AG08395 (cell line): ENCODE results near the gene PRLHR.

Source experiments
- DNase-seq: peaks from one replicate; pipeline ENCODE4 v3.0.0; 2012; ENCODE audit warnings: mixed read lengths, low spot score

PRLHR gene

DNA sequence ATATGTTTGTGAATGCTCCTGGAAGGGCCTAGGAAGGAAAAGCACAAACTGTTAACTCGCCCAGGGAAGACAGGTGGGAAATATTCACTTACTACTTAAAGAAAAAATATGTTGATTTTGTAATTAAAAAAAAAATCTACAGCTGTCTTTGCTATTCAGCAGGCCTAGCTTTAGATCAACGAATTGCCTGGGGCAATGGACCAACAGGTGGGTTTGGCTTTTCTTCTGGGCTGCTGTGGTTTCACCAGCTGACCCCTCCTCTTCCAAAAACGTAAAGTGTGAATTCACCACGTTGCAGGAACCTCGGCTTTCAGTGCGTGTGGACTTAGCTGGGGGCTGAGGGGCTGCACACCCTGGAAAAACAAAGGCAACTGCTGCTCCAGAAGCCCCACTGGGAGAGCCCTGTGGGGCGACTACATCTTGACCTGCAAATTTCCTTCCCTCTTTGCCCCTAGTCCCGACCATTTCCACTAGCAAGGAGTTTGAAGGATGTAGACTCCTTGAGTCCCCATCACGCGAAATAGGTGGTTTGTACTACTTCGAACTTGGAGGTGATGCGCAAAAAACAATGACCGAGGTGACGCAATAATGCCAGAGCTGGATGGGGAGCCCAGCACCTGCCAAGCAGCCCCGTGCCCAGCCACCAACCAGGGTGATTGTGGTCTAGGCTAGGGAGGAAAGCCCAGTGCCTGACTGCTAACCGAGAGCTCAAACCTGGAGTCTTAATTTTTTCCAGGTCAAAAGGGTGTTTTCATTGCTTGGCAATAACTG, 7.4 kb downstream of the PRLHR start:
- no peak for DNase-seq

DNA sequence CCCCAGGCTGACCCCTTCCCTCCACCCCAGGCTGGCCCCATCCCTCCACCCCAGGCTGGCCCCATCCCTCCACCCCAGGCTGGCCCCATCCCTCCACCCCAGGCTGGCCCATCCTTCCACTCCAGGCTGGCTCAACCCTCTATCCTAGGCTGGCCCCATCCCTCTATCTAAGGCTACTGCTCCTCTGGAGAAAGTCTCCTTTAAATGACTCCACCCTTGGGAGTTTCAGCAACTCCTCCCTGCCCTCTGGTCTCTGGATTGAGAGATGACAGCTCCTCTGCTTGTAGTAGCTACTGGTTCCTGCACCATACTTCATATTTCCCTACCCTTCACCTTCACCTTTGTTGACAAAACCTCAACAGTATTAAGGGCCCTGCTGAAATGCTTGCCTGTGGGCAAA, 8.5 kb downstream of the PRLHR start:
- DNase-seq = no peak

DNA sequence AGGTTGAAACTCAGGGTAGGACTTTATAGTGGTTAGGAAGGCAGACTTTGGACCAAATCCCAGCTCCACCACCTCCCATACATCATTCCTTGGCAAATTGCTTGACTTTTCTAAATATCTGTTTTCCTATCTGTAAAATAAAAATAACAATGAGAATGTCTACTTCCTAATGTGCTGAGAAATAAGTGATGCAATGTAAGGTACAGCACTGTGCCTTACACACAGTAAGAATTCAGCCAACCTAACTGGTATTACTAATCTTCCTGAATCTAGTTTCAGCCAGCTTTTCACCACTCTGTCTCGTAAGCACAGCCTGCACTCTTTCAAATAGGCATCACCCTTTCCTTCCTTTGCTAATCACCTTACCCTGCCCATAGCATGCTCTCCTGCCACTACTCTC, 9.7 kb downstream of the PRLHR start:
- DNase-seq = no peak

DNA sequence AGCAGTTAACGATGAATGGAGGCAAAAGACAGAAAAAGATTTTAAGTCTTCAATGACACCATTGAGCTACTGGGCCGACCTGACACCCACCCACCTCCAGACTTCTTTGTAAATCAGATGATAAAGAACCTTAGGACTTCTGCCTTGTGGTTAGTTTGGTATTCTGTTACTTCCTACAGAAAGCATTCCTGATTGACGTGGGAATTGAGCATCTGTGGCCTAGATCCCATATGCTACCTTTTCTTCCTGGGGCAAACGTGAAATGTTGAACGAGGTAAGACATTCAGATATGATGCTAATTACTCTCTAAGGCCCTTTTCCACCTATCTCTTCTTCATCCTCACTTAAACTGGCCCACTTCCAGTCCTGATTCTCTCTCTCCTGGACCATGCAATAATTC, 10.2 kb downstream of the PRLHR start:
- no peak for DNase-seq

DNA sequence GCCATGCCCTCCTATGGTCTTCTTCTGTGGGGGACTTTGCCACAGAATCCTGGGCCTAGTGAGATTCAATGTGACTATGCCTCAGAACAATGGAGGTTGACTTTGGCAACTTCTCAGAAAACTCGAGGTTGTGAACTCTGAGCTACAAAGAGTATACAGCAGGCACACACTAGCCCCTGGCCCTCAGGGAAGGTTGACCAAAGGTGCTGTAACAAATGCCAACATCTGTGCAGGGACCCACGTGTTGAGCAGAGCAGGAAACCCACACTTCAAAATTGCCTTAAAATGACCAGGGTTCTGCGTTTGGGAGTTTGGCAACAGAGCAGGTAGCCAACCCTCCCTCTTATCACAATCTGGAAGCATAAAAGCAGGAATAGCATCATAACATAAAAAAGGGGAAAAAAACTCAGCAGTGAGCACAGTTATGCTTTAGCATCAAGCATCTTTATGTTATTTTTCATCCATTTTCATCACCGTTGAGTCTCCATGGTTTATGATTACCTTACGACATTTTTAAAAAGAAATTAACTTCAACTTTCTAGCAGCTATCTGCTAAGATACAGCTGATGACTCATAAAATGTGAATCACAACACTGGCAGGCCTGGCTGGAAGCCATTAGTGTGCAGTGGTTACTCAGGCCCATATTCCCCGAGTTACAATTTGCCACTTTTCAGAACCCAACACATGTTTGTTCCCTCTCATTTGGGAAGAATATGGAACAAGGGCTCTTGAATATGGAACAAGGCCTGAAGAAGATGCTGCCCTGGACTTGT, 11.1 kb downstream of the PRLHR start:
- DNase-seq = peak; percentile 84

DNA sequence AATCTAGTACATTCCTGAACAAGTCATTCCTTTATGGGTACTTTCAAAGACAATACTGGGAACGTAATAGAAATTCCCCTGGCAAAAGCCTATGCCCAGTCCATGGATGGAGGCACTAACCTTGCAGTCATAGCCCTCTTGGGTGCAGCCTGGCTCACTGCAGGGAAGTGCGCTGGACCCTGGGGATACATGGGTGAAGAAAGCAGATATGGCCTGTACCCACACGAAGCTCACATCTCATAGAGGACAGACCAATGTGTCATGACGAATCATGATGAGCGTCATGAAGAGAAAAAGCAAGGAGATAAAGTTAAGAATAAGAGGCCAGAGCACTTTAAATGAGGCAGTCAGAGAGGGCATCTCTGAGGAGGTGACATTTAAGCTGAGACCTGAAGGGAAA, 11.8 kb downstream of the PRLHR start:
- no peak for DNase-seq

DNA sequence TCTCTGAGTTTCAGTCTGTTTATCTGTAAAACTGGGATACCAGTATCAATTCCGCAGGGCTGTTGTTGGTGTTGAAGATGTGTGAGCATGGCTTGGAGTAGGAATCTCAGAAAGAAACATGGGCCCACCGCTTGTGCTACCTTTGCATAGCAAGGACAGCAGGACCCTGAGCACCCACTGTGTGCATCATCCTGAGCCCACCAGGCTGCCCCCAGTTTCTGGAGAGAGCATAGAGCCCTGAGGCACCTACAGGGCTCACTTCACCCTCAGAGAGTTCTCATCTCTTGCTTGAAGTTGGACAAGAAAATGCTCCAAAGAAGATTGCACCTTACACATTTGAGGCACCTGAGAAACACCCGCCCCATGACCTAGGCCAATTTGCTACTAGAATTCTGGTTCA, 12.9 kb downstream of the PRLHR start:
- no peak for DNase-seq

DNA sequence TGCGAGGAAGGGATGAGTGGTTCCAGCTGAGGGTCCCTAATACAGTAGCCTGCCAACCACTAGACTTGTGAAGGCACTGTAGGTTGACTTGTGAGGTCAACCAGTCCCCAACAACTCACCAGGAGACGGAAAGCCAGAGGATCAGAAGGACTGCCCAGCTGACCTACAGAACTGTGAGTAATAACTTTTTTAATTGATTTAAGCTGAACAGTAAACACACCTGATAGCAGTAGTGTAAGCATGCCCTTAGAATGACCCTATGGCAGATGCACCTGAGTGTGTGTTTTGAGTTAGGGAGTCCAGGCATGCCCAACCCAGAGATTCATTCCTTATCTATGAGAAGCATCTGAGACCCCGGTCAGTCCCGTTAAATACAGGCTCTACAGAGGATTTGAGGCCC, 14.1 kb downstream of the PRLHR start:
- DNase-seq = no peak

DNA sequence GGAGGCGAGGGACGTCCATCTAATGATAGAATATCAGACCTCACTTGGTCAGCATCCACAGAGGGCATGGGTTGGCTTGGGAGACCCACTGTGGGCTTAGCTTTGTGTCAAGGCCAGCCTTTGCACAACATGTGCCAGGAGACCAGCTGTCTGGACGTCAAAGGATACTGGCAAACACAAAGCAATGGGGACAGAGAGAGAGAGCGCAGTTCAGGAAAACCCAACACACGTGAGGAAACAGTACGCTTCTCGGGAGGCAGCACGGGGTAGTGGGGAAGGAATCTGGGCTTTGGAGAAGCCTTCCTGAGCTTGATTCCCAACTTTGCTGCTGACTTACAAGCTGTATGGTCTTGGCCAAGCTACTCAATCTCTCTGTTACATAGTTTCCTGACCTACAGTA, 14.7 kb downstream of the PRLHR start:
- DNase-seq = no peak

DNA sequence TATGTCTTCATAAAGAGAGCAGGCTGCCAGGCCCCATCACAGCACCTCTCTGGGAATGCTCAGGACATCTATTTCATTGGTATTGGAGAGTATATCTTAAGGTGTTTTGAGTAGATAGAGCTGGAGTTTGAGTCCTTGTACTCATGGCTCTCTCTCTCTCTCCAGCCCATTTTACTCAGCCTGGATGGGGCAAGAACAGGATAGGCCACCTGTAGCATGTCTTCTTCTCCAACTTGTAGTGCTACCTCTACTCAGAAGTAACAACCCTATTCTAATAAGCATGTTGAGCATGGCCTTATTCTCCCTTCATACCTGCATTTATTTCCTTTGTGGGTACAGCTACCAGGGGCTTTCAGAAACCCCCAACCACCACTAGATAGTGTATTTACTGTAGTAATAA, 21.9 kb downstream of the PRLHR start:
- no peak for DNase-seq

DNA sequence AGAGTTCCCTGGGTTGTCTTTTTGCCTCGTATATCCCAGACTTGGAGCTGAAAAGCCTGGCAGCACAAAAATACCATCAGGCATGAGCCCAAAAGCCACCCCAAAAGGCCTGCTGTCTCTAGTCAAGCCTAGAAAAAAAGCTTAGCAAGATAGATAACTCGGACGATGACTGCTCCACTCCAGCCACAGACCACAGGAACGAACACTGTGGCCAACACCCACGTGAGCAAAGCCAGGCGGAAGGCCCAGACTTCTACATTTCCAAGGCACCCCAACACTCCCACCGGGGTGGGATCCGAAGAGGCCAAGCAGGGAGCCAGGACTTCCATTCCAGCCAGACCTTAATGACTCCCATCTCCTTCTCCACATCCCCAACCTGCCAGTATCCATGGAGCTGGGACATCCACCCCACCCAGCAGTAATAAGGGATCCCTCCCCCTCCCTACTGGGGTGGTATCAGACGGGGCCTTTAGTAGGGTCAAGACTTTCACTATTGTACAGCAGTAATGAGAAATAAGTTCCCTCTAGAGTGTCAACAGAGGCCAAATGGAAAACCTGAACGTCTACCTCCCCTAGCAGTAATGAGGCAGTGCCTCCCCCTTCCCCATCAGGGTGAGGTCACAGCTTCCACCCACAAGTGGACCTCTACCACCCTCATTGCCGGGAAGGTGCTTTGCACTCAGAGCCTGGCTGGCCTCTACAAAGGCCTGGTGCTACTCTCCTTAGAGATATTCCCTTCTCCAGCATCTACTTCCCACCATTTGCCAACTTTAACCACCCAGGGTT, 23.0 kb downstream of the PRLHR start:
- DNase-seq = no peak

DNA sequence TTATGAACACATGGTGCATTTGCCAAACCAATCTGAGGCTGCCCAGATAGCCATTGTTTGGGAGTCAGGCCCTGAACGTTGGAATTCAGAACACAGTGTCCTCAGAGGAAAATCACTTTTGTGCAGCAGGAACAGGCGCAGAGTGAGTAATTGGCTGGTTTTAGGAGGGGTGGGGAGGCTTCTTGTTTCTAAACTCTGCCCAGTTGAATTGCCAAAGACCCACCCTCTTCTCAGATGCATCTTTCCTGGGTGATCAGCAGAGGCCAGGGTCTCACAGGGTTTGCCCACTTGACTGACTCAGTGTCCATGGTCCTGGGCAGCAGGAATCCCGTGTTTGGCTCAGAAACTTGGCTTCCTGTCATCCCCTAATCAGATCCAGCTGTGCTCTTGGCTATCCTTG, 24.3 kb downstream of the PRLHR start:
- peak; percentile 40 for DNase-seq

DNA sequence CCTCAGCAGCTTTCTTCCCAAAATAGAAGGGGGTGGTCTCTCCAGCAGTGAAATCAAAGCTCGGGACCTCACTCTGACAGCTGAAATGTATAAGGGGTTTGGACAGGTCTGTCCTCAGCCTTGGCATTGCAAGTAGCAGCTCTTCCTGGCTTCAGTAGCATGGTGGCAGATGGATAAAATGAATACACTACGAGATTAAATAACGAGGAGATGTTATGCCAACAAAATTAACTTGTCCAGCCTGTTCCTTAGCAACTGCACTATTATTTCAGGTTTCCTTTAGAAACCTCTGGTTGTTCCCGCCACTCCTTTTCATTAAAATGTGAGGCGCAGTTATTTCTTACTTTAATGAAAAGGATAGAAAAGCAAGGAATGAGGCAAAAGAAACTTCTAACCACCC, 24.9 kb downstream of the PRLHR start:
- DNase-seq = no peak

DNA sequence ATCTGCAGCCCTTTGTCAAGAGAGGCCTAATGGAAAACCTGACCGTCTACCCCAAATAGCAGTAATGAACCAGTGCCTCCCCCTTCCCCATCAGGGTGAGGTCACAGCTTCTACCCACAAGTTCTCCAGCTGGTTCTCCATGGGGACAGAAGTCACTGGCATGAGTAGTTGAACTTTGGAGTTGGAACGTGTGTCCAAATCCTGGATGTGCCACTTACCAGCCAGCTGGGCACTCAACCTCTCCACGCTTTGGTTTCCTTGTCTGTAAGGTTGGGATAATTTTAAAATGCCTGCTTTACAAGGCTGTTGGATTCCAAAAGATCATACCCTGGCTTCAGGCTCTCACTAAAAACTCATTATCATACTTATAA, 25.6 kb downstream of the PRLHR start:
- DNase-seq = no peak

DNA sequence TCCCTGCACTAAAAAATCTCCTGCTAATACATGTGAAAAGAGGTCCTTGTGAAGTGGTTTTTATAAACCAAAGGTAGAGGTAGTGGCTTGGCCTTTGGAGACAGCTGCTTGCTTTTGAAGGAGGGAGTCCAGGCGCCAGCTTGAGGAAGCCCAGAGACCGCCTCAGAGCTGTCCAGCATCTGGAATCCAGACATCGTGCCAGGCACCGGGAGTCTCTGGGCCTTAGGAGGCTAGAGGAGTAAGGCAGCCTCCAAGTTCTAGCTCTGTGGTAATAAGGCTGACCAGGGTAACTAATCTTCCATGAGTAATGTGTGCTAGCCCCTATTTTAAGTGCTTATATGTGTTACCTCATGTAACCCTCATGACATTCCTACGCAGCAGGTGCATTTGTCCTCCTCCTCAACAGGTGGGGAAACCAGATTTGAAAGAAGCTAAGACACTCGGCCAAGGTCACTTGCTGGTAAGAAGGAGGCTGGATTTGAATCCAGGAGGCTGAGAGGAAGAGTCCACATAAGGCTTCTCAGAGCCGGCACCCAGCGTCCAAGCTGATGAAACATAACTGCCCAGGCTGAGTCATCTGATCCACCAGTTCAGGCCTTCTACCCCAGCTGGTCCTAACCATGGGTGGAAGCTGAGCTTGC, 26.1 kb downstream of the PRLHR start:
- DNase-seq = peak; percentile 46

DNA sequence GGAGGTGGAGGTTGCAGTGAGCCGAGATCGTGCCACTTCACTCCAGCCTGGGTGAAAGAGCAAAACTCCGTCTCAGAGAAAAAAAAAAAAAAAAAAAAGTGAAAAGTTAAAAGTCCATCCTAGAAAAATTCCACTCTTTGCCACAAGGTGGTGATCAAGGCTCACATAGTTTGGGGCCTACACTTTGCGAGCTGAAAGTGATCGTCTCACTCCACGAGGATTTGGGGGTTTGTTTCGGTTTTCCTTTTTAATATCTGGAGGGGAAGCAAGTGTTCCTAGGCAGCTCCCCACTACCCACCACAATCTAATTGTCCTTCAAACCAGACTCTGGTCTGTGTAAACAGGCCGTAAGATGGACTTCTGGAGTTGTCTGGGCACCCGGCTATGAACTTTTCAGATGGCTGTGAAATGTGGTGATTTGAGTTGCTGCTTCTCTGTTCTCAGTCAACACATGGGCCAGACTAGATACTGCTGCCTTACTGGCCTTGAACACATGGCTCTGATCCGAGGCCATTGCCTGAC, 27.1 kb downstream of the PRLHR start:
- DNase-seq = peak; percentile 75

DNA sequence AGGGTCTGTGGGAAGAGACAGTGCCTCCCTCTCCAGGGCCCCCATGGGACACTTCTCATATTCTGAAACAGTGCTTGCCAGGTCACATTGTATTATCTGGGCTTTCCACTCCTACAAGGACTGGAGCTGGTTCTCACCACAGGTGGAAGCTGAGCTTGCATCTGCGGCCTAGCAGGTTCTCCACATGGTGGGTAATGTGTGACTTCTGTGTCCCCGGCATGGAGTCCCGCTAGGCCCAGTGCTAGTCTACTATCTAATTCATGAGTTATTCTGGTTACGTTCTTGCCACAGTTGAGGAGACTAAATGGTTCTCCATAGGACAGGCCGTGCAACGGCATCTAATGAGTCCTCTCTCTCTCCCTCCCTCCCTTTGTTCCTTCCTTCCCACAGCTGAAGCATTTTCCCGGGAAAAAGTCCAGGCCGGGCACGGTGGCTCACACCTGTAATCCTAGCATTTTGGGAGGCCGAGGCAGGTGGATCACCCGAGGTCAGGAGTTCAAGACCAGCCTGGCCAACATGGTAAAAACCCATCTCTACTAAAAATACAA, 27.7 kb downstream of the PRLHR start:
- no peak for DNase-seq

DNA sequence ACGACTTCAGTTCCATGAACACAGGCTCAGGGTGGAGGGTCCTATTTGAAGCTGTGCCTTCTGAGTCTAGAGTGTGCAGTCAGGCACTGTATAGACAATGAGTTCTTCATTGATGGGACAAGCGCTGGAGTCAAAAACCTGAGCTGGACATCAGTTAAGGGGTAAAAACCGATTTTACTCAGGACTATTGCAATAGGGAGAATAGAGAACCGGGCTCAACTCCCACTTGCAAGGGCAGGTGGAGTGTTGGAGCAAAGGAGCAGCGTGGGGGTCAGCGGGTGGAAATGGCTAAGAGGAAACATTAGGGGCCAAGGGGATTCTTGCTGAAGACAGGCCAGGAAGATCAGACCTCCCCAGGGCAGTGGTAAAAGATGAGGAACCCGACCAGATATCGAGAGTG, 28.5 kb downstream of the PRLHR start:
- DNase-seq = no peak

DNA sequence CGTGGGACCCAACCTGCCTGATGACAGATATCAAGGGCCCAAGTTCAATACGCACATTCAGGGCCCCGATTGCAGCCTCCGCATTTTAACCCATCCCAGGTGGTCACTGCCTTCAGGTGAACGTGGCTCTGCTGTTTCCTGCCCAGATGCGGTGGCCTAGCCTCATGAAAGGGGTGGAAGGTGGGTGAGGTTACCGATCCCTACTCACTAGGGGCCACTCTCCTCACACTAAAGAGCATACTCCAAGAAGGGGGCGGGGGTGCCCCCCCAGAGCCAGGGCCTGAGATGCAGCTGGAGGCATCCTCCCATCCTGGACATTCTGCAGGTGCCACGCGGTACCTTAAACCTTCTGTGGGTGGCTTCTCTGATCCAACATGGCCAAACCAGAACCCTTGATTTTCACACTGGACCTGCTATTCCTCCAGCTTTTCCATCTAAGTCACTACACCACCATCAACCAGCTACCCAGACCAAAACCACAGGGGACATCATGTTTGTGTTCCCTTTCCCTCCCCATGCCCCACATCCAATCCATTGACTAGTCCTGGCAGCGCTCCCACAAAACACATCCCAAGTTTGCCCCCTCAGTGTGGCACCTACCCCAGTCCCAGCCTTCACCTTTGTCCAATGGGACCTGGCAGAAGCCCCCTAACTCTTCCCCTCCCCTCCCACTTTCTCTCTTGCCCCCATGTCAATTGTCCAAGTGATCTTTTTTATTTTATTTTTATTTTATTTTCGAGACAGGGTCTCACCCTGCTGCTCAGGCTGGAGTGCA, 30.0 kb downstream of the PRLHR start:
- DNase-seq = no peak

DNA sequence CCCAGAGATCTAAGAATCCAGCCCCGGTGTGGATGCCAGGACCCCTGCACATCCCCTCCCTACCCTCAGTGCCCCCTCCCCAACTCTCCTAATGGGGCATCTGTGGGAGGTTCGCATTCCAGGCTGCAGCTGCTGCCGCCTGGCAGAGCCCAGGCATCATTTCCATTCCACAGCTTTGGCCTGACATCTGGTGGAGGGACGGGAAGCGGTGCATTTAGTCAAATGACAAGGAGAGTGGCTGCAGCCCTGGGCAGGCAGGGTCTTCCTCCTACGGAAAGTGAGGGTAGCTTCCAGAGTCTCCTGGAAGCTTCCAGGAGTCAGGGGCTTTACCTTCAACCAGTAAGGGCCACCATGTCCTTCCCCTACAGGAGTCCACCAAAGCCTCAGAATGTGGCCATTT, 30.8 kb downstream of the PRLHR start:
- DNase-seq = peak; percentile 66

DNA sequence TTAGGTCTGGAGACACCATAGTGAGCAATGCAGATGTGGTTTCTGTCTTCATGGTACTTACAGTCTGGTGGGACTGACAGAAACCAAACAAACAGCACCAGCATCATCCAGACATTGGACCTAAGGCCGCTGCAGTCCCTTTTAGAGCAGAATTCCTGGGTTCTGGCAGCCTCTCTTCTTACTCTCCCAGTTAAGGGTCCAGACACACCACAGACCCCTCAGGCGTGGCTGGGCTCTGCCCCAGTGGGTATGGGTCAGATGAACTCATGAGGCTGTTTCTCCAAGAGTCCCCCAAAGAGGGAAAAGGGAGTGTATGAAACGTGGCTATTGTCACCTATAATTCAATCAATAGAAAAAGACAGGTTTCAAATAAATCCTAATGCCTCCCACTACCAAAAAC, 31.3 kb downstream of the PRLHR start:
- no peak for DNase-seq
